Suprapubic skin (tissue), 3 donors: ENCODE measurements around the gene LTBP2.

Experiments
- CTCF ChIP-seq, 2 donors: fragments of 200-600 bp in 1 of 2; fragments of 450-650 bp in 1 of 2; sonication (generic) in 1 of 2; IDR thresholded peaks; one replicate each; pipeline ENCODE4 v1.5.1; 2016 to 2019; ENCODE audit warnings: antibody characterized with exemption in 2 of 2, mild to moderate bottlenecking in 1 of 2, moderate library complexity in 1 of 2
- EP300 ChIP-seq: sonication (generic); formaldehyde crosslinking; IDR thresholded peaks from one replicate; pipeline ENCODE4 v1.6.1; 2017; ENCODE audit warnings: antibody characterized with exemption

GRCh38 chr14:74601982-74602381 lies 10.1 kb downstream of the LTBP2 start:
- TF ChIP-seq EP300 (no peak), CTCF (IDR thresholded peaks at IDR 0.05) (no peak)
